Activated CD4-positive, alpha-beta T cell treated with anti-CD3 and anti-CD28 coated beads, Interleukin-2, amount 50 U/mL, for 48 hours (primary cell): ENCODE results near the gene GALNT12.

Experiments used
- DNase-seq, 2 experiments: peaks; one replicate each; pipeline ENCODE4 v3.0.0-alpha.2; 2020

The GALNT12 gene

DNA sequence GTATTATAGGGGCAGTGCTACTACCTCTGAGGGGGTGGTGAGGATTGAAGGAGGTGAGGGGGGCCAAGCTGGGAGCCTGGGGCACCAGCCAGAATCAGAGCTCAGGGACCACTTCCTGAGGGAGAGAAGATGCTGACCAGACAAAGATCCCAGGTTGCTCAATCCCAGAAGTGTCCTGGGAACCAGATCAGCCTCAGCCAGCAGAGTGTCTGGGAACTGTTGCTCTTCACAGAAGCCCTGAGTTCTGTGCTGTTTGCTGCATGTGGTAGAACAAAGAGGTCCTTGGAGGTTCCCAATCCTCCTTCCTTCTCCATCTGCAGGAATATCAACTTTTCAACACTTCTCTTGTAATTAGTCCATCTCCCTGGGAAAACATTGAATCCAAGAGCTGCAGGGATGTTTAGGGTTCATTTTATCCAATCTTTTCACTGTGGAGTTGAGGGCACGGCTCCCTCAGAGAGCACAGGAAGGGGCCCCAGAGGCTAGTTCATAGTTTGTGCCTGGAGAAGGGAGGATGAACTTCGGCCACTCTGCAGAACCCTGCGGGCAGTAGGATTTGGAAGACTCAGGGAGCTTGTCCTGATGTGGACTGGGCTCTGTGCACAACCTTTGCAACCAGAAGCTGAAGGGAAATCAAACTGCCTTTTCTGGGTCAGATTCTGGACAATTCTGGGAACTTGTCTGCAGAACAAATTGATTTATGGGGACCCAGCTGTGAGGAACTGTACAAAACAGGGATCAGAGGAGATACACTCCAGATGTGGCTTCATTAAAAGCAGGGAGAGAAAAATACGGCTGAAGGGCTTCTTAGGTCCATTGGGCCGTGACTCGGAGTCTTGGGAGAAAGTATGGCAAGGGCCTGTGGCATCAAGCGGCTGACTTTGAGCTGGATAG is 57.1 kb downstream of the GALNT12 start:
- DNase-seq, result no peak

DNA sequence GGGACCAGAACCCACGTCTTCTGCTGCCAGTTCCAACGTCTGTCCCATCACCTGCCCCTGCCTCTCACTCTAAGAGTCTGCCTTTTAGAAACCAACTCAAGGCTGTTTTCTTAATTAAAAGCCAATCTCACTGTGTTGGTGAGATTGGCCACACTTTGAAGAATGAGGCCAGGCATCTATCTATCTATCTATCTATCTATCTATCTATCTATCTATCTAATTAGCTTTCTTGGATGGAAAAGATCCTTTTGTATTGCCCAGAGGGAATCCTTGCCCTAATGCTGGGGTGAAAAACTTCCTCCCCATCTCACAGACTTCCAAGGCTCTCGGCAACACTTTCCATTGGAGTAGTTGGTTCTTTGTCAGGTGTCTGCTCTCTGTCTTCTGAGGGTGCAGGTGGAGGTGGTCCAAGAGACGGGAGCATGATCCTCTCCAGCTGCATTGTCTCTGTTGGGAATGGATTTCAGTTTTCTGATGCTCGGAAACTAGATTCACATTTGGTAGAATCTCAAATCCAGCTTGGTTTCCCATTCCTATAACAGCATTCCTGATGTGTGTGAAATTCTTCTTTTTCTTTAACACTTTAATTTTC is 57.9 kb downstream of the GALNT12 start:
- no peak for DNase-seq

DNA sequence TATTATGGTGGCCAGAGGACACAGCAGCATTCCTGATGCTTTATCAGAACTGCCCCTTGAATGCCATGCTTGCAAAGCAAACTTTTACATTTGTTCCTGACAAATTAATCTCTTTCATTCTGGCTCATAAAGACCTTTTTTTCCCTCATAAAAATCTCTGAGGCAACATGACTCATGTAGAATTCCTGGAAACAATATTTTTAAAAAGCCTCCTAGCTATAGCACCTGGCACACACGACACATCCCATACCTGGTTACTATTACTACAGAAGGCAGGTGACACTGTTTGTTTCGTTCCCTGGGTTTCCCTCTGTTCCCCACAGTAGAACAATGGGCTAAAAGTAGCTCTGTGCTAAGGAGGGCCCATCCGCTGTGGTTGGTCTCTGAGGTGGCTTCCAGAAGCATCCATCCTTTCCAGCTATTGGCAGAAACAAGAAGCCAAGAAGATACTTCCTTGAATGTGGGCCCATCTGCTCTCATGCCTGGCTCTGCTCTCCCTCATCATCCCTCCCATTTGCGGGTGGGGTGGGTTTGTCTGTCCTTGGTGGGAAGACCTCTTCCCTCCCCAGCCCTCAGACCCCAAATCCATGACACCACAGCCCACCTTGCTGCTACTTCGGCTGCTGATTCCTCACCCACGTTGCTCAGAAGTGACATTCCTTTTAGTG is 59.1 kb downstream of the GALNT12 start:
- DNase-seq, result no peak

DNA sequence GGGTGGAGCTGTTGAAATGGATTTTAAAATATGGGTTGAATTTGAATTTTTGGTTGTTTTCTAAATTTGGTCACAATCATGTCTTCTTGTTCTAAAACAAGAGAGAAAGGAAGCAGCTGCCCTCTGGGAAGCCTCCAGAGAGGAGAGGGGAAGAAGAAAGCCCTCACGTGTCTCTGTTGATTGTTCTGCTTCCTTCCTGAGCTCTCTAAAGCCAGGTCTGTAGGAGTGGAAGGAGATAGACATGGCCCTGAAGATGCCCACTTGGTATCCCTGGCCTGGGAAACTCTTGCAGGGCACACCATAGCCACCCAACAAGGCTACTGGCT is 59.6 kb downstream of the GALNT12 start:
- no peak for DNase-seq

DNA sequence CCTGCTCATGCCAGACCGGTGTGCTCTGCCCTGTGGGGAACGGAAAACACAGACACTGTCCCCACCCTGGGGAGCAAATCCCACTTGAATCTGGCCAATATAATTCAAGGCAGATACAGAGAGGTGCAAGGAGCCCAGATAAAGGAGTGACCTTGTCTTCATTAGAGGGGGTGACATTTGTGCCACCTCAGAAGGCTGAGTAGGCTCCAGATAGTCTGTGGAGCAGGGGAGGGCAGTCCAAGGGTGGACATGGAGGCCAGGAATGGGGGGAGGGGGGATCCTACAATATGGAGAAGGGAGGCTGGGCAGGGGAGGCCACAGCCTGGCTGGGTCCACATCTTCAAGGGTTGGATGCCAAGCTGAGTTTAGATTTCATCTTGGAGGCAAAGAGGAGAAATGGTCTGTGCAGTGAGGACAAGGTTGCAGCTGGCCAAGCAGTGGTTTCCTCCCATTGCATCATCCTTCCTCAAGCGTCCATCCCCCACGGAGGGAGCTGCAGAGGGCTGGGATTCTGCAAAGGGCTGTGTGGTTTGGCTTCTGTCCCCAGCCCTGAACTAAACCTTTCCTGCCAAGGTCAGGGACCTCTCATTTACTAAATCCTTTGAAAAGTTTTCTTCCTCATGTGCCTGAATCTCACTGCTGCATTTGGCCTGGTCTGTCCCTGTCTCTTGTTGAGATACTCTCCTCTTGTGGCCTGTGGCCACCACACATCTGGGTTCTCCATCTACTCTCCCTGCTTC is 60.1 kb downstream of the GALNT12 start:
- DNase-seq, result no peak

DNA sequence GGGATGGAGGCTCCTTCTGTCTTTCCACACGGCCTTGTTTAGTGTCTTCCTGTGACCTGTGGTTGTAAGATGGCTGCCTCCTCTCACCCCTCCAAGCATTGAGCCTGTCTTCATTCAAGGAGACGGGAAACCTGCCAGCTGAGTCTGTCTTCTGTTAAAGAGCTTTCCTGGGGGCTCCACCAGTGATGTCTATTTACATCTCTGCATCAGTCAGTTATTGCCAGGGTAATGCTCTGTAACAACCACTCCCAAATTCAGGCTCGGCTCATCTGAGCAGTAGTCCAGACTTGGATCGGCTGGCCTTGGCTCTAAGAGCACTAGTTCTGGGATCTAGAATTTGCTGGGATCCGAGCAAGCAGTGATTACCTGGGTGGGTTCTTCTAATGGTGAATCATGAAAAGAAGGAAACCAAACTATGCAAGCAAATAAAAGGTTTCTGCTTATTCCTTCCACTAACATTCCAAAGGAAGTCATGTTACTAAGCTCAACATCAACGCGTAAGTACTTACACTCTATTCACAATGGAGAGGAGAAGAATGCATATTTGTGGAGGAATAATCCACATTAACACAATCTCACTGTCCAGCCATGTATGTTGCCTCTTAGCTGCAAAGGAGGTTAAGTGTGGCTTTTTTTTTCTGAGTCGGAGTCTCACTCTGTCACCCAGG is 61.7 kb downstream of the GALNT12 start:
- no peak for DNase-seq

DNA sequence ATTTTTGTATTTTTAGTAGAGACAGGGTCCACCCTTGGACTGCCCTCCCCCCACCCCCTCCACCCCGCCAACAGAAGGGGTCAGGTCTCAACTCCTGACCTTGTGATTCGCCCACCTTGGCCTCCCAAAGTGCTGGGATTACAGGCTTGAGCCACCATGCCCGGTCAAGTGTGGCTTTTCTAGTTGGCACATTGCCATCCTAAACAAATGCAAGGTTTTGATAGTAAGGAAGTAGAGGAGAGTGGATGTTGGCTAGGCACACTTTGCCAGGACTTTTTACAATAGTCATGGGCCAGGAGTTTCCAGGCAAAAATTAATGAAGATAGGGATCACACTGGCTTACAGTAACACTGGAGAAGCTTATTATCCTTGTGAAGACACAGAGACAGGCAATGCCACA is 62.4 kb downstream of the GALNT12 start:
- no peak for DNase-seq

DNA sequence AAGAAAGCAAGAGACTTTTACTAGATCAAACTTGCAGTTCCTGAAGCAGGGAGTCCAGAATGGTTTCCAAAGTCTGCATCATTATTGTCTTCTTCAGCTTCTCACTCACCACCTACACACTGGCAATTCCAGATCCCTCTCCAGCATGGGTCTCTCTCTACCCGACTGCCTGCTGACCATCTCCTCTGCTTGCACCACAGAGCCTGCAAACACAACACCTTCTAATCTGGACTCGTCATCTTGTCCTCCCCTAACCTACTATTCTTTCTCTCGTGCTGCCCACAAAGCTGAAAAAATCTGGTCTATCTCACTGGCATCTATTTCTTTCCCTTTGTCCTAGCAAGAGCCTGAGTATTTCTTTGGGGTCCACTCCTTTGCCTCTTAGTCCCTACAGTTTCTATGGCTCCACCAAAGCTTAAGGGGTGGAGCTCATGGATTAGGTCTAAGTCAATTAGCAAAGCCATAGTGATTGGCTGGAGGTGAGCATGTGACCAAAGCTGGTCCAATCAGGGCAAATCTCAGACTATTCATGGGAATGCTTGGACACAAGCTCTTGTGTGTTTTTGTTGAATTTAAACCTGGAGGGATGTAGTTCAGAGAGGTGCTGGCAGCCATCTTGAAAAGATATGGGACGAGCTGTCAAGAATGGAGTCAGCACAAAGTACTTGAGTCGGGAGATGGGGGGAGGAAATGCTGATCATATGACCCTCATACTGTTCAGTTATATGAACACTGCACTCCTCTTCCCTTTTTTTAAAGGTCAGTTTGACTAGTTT is 63.5 kb downstream of the GALNT12 start:
- no peak for DNase-seq

DNA sequence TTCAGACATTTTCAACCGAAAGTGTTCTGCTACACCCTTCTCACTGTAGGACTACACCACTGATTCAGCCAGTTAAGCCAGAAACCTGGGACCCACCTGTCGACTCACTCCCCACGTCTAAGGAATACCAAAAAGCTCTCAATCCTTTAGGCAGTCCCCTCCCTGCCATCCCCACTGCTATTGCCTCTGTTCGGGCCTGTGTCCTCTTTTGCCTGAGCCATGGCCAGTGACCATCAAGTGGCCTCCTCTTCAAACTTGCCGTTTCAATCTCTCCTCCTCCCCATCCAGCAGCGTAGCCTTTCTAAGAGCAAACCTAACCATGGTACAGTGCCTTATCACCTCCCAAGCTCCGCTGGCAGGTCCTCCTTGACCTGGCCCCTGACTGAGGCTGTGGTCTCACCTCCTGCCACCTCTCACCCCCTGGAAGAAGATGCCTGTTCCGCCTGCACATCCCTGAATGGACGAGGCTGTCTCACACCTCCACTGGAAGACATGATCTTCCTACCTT is 64.1 kb downstream of the GALNT12 start:
- DNase-seq, result no peak

DNA sequence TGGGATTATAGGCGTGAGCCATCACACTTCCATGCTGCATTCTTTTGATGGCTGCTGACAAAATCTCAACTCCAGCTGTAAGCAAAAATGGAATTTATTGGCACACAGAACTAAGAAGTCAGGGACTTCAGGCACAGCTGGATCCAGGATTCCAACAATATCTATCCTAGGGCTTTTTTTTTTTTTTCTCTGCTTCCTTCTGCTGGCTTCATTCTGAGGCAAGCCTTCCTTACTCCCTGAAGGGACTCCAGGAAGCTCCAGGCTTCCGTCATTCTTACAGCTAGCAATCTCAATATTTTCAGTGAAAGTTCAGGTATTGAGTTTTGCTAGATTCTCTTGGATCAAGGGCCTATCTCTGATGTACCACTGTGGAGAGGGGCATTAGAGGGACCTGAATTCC is 66.1 kb downstream of the GALNT12 start:
- DNase-seq, result no peak

DNA sequence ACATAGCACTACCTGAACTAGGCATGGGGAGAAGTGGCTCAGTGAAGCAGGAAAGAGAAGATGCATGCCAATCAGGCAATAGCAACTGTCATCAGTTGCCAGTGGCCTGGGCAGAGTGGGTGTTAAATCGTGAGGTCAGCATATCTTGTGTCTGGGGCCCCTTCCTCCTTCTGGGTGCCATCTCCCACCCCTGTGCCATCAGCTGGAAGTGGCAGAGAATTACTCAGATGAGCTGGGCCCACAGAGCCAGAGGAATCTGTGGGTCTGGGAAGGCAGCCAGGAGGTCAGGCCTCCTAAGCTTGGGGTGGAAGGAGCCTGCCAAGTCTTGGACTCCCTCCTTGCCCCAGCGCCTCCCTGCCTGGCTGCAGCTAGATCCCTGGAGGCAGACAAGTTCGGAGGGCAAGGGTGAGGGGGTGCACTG is 66.5 kb downstream of the GALNT12 start:
- DNase-seq, result no peak

DNA sequence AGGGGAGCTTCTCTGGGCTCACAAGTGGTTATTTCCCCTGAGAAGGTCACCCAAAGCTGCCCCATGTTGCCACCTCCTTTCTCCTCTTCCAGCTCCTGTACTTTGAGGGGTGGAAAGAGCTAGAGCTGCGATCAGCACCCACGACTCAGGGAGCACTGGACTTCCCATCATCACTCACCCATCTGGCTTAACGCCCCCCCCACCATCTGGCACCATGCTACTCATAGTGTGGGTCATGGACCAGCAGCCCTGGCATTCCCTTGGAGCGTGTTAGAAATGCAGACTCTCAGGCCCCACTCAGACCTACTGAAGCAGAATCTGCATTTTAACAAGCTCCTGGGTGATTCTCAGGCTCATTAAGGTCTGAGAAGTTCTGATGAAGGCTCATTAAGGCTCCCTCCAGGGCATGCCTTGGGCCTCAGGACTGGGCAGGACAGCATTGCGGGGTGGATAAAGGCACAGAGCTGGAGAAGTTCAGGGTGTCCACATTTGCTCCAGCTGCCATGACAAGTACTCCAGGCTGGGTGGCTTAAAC is 67.3 kb downstream of the GALNT12 start:
- DNase-seq, result no peak

DNA sequence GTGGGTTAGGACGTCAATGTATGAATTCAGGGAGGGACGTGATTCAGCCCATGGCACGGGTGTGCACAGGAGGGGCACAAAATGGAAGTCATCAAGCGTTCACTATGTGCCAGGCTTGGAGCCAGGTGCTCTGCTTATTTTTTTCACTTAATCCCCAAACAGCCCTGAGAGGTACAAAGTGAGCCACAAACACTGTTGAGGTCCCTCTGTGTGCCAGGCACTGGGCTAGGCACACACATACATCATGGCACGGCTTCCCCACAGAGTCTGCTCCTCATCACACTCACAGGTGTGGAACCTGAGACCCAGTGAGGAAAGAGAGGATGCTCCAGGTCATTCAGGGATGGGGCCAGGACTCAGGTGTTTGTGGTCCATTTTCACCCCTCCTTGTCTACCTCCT is 68.1 kb downstream of the GALNT12 start:
- no peak for DNase-seq

DNA sequence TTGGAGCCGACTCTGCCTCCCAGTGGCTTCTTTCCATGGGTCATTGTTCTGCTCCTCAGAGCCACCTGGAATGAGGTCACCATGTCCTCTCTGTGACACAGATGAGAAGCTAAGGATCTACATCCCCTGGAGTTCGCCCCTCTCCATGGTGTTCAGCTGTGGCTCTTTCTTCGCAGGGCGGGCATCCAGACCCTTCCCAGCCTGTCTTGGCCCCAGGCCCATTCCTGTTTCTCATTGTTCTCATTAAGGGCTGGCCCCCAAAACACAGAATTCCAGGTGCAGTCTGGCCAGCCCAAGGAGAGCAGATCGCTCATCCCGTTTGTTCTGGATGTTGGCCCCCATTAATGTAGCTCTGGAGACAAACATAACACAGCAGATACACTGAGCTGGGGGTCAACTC is 69.8 kb downstream of the GALNT12 start:
- no peak for DNase-seq

DNA sequence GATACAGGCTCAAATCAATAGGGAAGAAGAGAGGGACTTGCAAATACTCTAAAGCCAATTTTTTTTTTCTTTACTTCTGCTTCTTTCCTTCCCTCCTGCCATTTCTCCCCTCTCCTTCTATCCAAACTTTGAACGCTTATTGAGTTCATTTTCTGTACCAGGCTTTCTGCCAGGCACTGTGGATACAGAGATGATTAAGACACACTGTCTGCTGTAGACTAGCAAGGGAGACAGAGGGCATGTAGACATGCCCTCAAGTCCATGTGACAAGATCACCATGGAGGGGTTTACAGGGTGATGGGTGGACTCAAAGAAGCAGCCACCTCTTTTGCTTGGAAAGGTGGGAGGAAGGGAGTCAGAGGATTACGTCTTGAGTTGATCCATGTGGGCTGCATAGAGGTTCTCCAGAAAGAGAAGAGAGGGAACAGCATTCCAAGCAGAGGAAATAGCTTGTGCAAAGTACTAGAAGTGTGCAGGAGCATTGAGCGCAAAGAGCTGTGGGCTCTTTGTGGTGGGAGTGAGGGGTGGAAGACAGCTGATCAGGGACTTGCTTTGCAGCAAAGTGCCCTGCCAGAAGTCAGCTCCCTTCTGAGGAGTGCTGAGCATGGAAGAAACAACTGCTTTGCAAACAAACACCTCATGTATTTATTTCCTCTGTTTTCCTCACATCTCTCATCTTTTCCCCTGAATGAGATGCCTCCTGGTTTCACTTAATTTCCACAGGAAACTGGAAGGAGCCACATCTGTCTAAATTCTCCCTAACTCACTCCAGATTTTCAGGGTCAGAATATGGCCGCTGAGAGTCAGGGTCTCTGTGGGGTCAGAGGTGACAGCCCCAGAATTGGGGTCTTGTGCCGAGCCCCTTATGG is 71.9 kb downstream of the GALNT12 start:
- DNase-seq, result no peak

DNA sequence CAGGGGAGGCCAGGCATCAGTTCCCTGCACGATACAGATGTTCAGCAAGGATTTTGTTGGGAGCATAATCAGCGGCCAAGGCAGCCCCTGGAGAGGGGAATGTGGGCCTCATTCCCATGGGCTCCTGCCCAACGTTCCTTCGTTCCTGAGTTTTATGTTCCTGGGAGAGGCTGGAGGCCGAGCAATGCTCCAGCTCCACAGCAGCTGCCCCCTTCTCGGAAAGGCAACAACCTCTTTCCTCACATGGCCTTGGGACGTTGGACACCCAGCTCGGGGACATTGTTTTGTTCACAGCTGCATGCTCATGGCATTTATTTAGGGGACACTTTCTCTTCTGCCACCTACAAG is 72.5 kb downstream of the GALNT12 start:
- no peak for DNase-seq

DNA sequence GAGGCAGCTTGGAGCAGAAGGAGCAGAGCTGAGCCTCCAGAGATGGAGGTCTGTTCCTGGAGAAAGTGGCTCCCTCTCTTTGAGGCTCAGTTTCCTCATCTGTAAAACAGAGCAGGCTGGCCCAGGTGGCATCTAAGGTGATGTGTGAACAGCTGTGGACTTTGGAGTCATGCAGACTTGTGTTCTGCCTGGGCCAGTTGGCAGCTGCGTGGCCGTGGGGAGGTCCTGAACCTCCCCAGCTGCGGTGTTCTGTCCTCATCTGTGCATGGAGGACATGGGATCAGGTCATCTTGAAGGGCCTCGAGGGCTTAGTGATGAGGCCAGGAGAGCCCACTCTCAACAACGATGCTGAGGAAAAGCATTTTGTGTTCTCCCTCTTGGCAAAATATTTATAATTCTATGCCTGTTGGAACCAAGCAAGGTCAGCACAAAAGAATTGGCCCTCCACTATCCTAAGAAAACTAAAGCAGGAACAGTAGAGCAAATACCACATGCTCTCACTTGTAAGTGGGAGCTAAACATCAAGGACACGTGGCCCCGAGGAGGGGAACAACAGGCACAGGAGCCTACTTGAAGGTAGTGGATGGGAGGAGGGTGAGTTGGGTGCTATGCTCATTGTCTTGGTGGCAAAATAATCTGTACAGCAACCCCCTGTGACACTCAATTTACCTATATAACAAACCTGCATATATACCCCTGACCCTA is 73.0 kb downstream of the GALNT12 start:
- DNase-seq, result no peak

DNA sequence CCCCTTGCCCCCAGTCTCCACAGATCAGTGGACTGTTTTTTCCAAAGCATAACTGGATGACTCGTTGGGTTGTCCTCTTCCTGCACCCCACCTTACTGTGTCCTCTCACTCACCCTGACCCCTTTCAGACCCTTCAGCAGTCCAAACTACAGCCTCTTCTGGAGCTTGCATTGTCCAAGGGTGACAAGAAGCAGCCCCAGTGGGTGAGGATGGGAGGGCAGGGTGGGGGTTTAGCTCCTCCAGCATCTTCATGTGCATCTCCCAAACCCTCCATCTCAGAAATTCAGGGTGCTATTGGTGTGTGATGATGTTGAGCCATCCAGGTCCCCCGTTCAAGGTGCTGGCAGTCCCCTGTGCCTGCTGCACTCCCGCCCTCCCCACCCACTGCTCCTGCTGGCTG is 73.9 kb downstream of the GALNT12 start:
- DNase-seq, result no peak

DNA sequence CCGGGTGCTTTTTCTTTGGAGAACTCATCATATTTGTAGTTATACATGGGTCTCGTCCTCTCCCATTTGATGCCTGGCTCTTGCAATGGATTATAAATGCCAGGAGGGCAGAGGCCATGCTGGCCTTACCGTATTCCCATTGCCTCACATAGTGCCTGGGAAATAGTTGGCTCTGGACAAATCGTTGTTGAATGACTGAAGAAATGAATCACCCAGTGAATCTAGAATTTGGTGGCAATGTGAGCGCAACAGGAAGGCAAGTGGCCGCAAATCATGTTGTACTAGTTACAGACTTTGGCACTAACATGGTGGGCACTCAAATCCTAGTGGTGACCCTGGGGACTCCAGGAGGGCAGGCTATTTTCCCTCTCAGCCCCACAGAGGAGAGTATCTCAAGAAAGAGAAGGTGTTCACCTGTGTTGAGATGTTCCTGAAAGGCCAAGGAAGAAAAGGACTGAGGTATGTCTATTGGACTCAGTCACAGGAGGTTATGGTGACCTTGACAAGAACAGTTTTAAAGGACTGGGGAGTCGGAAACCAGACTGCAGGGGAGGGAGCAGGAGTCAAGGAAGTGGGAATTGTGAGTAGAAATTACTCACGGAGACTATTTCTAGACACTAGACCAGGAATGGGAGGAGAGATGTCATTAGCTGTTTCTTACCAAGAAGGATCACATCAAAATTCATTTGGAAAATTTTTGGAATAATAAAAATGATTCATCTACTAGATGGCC is 74.5 kb downstream of the GALNT12 start:
- DNase-seq, result no peak
